SK-N-DZ (cell line): ENCODE data around the gene LMNB1.
"Not testable (repeated sequence)": the region's sequence is repeated elsewhere in the genome, so short reads cannot be mapped to it uniquely, and the experiment has no call there.

ENCODE experiments used
- DNase-seq: peaks from one replicate; pipeline ENCODE4 v3.0.0-alpha.2; 2015; ENCODE audit warnings: low spot score

The LMNB1 gene

DNA sequence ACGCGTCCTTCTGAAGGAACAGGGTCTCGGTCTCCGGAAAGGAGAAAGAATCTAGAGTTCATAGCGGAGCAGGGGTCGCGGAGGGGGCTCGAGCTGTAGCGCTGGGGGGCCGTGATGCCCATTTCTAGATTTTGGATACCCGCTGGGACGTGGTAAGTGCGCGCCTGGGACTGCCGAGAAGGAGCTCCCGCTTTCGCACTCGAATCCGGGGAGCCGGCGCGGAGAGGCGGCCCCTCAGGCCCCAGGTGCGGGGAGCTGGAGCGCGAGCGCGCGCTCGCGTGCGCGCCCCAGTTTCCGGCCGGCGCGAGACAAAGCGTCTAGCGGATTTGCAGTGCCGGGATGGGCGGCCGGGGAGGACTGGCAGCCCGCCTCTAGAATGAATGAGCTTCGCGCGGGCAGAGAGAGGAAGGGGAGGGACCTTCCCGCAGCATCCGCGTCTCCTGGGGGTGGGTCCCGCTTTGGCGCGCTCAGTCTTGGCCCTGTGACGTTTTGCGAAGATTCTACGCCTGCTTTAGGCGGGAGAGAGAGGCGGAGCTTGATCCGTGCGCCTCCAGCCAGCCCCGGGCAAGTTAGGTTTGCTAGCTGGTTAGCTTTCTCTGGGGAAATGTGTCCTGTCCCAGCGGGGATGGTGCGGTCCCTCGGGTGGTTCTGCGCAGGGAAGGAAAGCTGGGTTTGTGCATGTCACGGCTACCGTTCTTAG lies 1.2 kb downstream of the LMNB1 start:
- DNase-seq, result peak; percentile 95

DNA sequence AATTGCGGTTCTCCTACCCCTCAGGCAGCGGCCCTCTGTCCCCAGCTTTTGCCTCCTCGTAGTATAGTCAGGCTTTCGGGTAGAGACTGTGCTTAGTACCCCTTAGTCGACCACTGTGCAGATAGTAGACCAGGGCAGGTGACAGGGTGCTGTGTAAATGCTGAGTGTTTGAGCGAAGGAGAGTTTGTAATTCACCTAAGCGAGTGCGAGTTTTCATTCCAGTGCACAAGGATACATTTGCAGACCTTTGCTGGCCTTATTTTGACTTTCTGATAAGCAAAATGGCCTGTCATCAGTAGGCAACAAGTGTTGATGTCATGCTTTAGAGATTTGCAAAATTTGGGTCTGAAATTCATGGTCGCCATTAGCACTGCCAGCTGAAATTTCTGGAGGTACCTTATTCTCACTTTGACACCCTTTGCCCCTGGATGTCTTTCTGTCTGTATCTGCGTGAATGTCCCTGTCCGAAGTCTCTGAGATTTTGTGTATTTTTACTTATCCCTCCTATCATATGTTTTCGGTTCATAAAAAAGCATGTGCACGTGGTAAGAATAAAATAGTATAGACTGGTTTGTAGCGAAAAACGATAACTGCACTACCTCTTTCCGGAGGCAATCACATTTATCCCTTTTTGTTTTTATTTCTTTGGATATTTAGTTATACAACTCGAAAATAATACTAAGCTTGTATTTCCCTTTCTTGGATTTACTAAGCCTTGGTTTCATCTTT lies 1.9 kb downstream of the LMNB1 start:
- no peak for DNase-seq

DNA sequence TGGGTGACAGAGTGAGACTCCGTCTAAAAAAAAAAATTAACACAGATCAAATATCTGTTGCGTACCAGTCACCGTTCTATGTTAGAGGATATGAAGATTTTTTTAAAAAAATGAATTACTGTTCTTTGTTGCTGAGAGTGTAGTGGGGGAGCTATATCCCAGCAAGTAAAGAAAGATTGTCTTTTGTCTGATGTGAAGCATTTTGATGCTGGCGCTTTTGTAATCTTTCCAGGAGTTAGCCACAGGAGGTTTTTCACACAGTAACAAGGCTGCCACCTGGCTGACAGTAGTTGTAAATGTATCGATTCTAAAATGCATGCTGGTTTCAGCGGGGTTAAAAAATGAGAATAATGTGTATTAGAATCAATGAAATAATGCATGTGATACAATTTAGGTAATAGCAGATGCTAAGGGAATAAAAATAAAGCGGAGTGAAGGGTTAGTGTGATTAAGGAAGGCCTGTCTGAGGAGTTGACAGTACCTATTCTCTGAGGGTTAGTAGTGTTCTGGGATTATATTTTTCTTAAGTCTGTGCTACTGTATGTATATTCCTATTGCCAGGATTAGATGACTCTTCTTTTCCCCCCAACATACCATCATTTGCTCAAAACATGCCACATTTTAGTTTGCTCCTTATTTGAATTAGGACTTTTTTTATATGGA lies 3.4 kb downstream of the LMNB1 start:
- DNase-seq, result peak; percentile 72

DNA sequence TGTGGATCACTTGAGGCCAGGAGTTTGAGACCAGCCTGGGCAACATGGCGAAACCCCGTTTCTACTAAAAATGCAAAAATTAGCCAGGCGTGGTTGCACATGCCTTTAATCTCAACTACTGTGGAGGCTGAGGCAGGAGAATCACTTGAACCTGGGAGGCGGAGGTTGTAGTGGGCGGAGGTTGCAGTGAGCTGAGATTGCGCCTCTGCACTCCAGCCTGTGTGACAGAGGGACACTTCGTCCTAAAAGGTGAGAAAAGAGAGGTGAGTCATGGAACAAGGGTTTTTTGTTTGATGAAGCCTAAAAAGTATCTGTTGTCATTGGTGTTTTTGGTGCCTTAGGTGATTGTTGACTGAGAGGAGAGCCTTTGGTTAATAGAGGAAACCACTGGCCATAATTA lies 11.5 kb downstream of the LMNB1 start:
- DNase-seq, result not testable (repeated sequence)

GRCh38 chr5:126793097-126793496 lies 16.2 kb downstream of the LMNB1 start:
- no peak for DNase-seq

- not testable (repeated sequence) for DNase-seq
Measured at GRCh38 chr5:126793648-126794047, 16.7 kb downstream of the LMNB1 start.

DNA sequence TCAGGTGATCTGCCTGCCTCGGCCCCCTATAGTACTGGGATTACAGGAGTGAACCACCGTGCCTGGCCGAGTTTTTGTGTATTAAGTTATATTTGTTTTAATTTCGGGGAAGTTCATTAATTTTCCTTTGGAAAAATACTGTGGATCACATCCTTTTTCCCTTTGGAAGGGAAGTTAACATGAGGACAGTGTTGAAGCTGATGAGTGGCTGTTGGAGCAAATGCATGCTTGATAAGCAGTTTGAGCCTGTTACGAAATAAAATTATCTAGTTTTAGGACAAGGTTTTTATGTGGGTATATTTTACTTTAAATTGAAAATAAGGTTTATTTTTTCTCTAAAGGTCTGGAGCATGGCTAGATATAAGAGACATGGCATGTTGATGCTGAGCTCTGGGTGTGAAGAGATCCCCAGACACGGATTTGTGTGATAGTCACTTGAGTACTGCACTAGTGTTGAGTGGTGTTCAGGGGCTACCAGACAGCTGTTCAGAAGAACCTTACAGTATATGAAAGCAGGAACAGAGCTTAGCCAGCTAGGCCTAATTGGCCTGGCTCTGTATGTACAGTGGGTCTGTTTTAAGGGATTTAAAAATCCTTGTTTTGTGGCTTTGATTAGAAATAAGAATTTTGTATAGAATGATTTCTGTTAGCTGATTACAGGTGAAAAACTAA lies 17.4 kb downstream of the LMNB1 start:
- no peak for DNase-seq

GRCh38 chr5:126799780-126800179 lies 22.8 kb downstream of the LMNB1 start:
- DNase-seq, result no peak

DNA sequence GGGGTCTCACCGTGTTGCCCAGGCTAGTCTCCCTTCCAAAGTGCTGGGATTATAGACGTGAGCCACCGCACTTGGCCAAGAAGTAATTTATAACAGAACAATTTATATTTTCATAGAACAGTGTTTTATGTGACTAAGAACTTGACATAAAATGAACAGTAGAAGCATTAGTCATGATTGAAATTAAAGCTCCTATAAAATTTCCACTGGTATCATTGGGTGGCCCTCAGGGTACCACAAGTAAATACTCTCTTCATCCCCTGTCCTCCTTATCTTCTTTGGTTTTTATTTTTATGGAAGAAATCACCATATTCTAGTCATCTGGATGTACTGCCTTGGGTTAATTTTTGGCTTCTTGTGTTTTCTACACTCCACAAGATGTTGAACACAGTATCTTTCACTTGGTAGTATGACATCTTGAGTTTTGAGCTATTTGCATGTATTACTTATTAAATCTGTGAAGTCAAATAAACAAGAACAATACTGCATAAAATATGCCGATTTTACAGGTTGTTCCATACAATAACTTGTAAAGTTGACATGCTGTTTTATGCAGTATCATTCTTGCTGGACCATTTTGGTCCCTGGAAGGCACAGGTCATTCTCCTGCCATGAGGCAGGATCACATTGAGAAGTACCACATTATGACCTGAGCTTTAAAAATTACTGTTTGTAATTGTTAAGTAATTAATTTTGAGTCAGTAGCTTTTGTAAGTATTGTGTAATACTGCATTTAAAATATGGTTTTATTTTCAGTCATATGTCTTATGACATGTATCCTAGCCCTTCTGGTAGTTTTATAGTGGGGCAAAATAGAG lies 24.4 kb downstream of the LMNB1 start:
- no peak for DNase-seq

DNA sequence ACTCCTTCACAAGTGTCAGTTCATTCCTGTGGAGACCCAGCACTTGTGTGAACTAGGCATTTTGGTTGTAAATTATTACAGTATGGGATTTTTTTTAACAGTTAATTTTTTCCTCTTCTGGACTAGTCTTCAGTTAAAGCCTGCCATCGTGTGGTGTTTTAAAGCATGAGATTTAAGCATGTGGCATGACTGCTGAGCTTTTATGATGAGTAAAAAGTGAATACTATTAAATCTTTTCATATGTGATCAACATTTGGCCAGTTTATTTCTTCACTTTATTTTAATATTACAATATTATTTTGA lies 25.0 kb downstream of the LMNB1 start:
- DNase-seq, result no peak

DNA sequence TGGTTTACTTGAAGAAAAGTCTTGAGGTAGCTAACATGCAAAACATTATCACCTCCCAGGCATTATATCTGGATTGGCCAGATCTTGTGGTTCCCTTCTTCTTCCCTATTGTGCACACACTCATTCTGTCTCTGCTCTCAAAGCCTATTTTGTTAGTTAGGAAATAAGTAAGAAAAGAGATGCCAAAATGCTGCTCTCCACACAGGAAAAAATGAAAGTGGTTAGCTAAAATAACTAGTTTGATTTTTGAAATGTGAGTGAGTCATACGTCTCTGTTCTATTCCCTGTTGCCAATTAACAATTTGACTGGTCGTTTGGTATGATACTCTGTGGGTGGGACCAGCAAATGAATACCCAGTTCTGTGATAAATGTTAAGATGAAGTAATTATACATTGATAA lies 28.1 kb downstream of the LMNB1 start:
- DNase-seq, result no peak

DNA sequence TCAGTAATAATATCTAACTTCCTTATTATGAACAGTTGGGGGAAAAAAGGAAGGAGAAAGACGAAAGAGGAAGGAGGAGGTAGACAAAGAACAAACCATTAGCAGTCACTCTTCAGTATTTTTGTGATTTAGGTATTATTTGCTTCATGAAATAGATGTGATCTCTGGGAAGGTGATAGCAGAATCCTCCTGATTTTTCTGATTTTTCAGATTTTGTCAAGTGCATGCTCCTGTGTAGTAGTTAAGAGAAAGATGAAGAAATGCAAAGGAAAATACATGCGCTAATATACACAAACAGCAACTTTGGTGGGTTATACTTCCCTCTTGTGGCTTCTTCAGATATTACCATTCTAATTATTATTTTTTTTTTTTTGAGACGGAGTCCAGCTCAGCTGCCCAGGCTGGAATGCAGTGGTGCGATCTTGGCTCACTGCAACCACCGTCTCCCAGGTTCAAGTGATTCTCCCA lies 31.6 kb downstream of the LMNB1 start:
- peak; percentile 34 for DNase-seq

DNA sequence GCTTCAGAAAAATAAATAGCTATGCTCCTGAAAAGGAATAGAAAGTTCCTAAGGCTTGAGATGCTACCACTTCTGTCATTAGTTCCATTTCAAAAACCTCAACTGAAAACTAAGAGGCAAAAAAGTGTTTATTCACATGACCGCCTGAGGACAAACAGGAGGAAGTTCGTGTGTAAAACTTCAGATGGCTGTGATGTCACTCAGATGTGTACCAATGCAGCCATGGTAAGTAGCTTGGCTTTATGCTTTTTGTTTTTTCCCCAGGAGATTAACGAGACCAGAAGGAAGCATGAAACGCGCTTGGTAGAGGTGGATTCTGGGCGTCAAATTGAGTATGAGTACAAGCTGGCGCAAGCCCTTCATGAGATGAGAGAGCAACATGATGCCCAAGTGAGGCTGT lies 33.0 kb downstream of the LMNB1 start:
- no peak for DNase-seq

GRCh38 chr5:126810596-126811380 lies 33.9 kb downstream of the LMNB1 start:
- DNase-seq, result no peak

DNA sequence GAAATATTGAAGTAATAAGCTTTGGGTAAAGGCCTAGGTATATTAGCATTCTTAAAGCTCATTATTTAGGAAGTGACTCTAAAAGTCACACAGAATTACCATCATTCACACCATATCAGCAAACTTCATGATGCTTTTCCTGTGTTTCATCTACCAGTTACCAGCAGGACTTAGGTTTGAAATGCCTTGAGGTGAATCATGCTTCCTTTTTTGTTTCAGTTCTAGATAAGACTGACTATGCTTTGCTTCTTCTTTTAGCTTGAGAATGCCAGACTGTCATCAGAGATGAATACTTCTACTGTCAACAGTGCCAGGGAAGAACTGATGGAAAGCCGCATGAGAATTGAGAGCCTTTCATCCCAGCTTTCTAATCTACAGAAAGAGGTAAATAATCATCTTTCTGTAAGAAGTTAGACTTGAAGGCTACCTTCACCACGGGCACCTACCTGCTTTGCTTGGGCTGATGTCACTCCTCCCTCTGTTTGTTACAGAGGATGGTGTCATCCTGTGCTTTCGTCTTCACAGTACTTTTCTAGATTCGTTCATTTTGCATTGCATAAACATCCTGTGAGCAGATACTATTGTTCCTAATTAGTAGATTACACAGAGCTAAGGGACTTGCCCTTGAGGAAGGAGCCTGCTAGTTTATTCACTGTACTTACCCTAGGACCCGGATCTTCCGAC lies 34.7 kb downstream of the LMNB1 start:
- no peak for DNase-seq

- DNase-seq, result no peak
Measured at GRCh38 chr5:126812199-126812570, 35.2 kb downstream of the LMNB1 start.

GRCh38 chr5:126813799-126814198 lies 36.9 kb downstream of the LMNB1 start:
- not testable (repeated sequence) for DNase-seq

GRCh38 chr5:126814721-126815404 lies 37.9 kb downstream of the LMNB1 start:
- no peak for DNase-seq

GRCh38 chr5:126816649-126817048 lies 39.7 kb downstream of the LMNB1 start:
- DNase-seq, result no peak
